Lower lobe of right lung (tissue), 2 donors: ENCODE results near the gene IRGC. TPM values are rescaled to one million over a fixed set of nuclear protein-coding genes. Genes with fewer than 3 reads are reported as not detected.
A peak's percentile ranks its signal among the peaks of the same experiment; 100 is the strongest.

Source experiments
- ATAC-seq, 2 donors: fragments of 200-7000 bp; cut with Tn5 transposase; one replicate each; pipeline ENCODE4 v1.9.1; 2020 to 2022; ENCODE audit warnings: mild to moderate bottlenecking in 2 of 2, moderate library complexity in 2 of 2
- DNase-seq: peaks from one replicate; pipeline ENCODE4 v3.0.0-alpha.2; 2020
- H3K27ac ChIP-seq: fragments of 200-600 bp; one replicate; pipeline ENCODE4 v1.8.0; 2022
- H3K27me3 ChIP-seq: fragments of 200-600 bp; one replicate; pipeline ENCODE4 v1.8.0; 2022; ENCODE audit warnings: low read depth
- H3K36me3 ChIP-seq: fragments of 200-600 bp; one replicate; pipeline ENCODE4 v1.8.0; 2022; ENCODE audit warnings: mild to moderate bottlenecking
- H3K4me1 ChIP-seq: fragments of 200-600 bp; one replicate; pipeline ENCODE4 v1.8.0; 2022
- H3K4me3 ChIP-seq: fragments of 200-600 bp; one replicate; pipeline ENCODE4 v1.8.0; 2022; ENCODE audit warnings: mild to moderate bottlenecking
- H3K9me3 ChIP-seq: fragments of 200-600 bp; one replicate; pipeline ENCODE4 v1.8.0; 2022
- intact Hi-C: fragments of 100-400 bp; cut with DNase I; formaldehyde crosslinking; loops from one replicate; pipeline ENCODE4 v1.11.0; 2022
- total RNA-seq: library from RNA; stranded (reverse); fragmentation: NEBNext Ultra II Directional; extraction: Animal tissue kit (Norgen Biotek cat#: 25700); gene quantifications from one replicate; pipeline ENCODE4 v1.2.1, GENCODE V29; 2021
- TF ChIP-seq, protein P1 (sequence below): fragments of 200-600 bp; IDR thresholded peaks from one replicate; pipeline ENCODE4 v1.8.0; 2022; ENCODE audit warnings: antibody characterized with exemption, mild to moderate bottlenecking
- donor health status: DM: no; HTN: yes; CAD: no; lungs with severe emphysema.

The IRGC gene
- total RNA-seq, 1 donor from 2014 or later, result not detected

GRCh38 chr19:43687660-43687997 is 28.2 kb upstream of the IRGC start:
- peak; percentile 15 to 23 for ATAC-seq
- no peaks in the 10 kb centered on the region for H3K27me3 ChIP-seq
- H3K4me3 ChIP-seq, result no peak overlapping the region
- no peak overlapping the region for H3K27ac ChIP-seq
- intact Hi-C loops, result no loop called here
- H3K9me3 ChIP-seq, result peaks cover 15% of the 10 kb centered on the region
- no peak for DNase-seq
- H3K4me1 ChIP-seq, result no peaks in the 10 kb centered on the region
- TF ChIP-seq, protein P1, sequence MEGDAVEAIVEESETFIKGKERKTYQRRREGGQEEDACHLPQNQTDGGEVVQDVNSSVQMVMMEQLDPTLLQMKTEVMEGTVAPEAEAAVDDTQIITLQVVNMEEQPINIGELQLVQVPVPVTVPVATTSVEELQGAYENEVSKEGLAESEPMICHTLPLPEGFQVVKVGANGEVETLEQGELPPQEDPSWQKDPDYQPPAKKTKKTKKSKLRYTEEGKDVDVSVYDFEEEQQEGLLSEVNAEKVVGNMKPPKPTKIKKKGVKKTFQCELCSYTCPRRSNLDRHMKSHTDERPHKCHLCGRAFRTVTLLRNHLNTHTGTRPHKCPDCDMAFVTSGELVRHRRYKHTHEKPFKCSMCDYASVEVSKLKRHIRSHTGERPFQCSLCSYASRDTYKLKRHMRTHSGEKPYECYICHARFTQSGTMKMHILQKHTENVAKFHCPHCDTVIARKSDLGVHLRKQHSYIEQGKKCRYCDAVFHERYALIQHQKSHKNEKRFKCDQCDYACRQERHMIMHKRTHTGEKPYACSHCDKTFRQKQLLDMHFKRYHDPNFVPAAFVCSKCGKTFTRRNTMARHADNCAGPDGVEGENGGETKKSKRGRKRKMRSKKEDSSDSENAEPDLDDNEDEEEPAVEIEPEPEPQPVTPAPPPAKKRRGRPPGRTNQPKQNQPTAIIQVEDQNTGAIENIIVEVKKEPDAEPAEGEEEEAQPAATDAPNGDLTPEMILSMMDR, result no peak
- H3K36me3 ChIP-seq, result no peaks in the 10 kb centered on the region

DNA sequence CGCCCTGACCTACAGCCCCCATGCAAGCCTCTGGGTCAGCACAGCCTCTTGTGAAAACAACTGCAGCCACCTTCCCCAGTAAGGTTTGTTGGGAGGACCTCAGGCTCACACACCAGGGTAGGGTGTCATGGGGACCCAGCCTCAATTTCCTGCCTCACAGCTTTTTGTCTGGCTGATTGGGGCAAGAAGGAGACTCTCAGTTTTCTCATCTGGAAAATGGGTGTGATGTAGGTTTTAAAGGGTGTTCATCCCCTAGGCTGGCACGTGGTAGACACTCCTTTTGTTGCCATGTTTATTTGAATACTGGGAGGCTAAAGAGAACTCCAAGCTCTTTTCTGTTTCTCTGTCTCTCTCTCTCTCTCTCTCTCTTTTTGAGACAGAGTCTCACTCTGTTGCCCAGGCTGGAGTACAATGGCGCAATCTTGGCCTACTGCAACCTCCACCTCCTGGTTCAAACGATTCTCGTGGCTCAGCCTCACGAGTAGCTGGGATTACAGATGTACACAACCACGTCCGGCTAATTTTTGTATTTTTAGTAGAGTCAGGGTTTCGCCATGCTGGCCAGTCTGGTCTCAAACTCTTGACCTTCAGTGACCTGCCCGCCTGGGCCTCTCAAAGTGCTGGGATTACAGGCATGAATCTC is 27.7 kb upstream of the IRGC start:
- Histone ChIP-seq H3K27ac (no peak overlapping the region), H3K4me1 (no peaks in the 10 kb centered on the region), H3K9me3 (peaks cover 15% of the 10 kb centered on the region), H3K4me3 (no peak overlapping the region), H3K36me3 (no peaks in the 10 kb centered on the region), H3K27me3 (no peaks in the 10 kb centered on the region)
- DNase-seq (peak; percentile 59), ATAC-seq (peak in 1 of 2 donors; percentile 18)
- TF ChIP-seq, protein P1, result no peak
- intact Hi-C loops, result no loop called here

GRCh38 chr19:43690444-43690843 is 25.4 kb upstream of the IRGC start:
- H3K9me3 ChIP-seq, result peaks cover 15% of the 10 kb centered on the region
- intact Hi-C loops, result no loop called here
- H3K4me3 ChIP-seq, result no peak overlapping the region
- H3K4me1 ChIP-seq, result no peaks in the 10 kb centered on the region
- no peak overlapping the region for H3K27ac ChIP-seq
- no peak for ATAC-seq
- no peaks in the 10 kb centered on the region for H3K36me3 ChIP-seq
- TF ChIP-seq, protein P1, result no peak
- no peaks in the 10 kb centered on the region for H3K27me3 ChIP-seq
- DNase-seq, result no peak

- H3K4me1 ChIP-seq, result no peaks in the 10 kb centered on the region
- peaks cover 16% of the 10 kb centered on the region for H3K9me3 ChIP-seq
- H3K27ac ChIP-seq, result no peak overlapping the region
- no peak overlapping the region for H3K4me3 ChIP-seq
- H3K36me3 ChIP-seq, result no peaks in the 10 kb centered on the region
- TF ChIP-seq, protein P1, result no peak
- ATAC-seq, result no peak
- no peaks in the 10 kb centered on the region for H3K27me3 ChIP-seq
- no peak for DNase-seq
- intact Hi-C loops, result no loop called here
Measured at GRCh38 chr19:43690890-43691289, 25.0 kb upstream of the IRGC start.

- TF ChIP-seq, protein P1, result no peak
- Histone ChIP-seq H3K36me3 (no peaks in the 10 kb centered on the region), H3K27me3 (no peaks in the 10 kb centered on the region), H3K9me3 (peaks cover 21% of the 10 kb centered on the region), H3K4me1 (no peaks in the 10 kb centered on the region), H3K27ac (no peak overlapping the region), H3K4me3 (no peak overlapping the region)
- no peak for DNase-seq
- no peak for ATAC-seq
- intact Hi-C loops, result no loop called here
Measured at GRCh38 chr19:43691755-43692154, 24.1 kb upstream of the IRGC start.

DNA sequence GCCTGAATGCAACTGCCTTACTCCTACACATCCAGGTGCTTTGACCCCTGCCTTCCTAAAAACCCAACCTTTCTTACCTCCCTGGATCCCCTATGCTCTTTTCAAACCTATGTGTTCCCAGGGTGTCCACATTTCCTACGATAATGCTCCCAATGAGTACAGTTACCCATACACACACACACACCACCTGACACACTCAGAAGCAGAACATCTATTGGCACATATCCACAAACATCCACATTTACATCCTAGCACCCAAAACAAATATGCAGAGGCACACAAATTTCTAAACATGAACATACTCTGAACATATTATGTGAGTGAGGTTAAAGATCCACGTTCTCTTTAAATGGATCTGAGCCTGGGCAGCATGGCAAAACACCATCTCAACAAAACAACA is 23.5 kb upstream of the IRGC start:
- Histone ChIP-seq H3K27ac (no peak overlapping the region), H3K9me3 (peaks cover 21% of the 10 kb centered on the region), H3K4me1 (no peaks in the 10 kb centered on the region), H3K4me3 (no peak overlapping the region), H3K27me3 (no peaks in the 10 kb centered on the region), H3K36me3 (no peaks in the 10 kb centered on the region)
- no peak for DNase-seq
- peak; percentile 34 to 52 for ATAC-seq
- intact Hi-C loops, result no loop called here
- TF ChIP-seq, protein P1, result no peak
